Activated CD8-positive, alpha-beta memory T cell treated with anti-CD3 and anti-CD28 coated beads, Interleukin-2, amount 10 ng/mL, durations not matched to agents 7 days and 5 days (primary cell): Measurements from ENCODE around the gene HTR3C. TPM values are rescaled to one million over a fixed set of nuclear protein-coding genes. Genes with fewer than 3 reads are reported as not detected.
"Not testable (repeated sequence)": the region's sequence is repeated elsewhere in the genome, so short reads cannot be mapped to it uniquely, and the experiment has no call there.

Experiments used
- ATAC-seq: fragments of 150-1000 bp; cut with Tn5 transposase; one replicate; pipeline ENCODE4 v1.10.0; 2021; ENCODE audit warnings: moderate library complexity
- CTCF ChIA-PET: fragments of 350-600 bp; sonication (Branson Sonifier 250); formaldehyde crosslinking; loops from one replicate; lab custom pipeline; 2021; ENCODE audit warnings: antibody characterized with exemption; lab: Charles Lee
- DNase-seq: peaks from one replicate; pipeline ENCODE4 v3.0.0-alpha.2; 2020
- H3K27ac Mint-ChIP-seq: one replicate; pipeline ENCODE4 v1.8.0; 2021; ENCODE audit warnings: mild to moderate bottlenecking, mixed read lengths
- H3K27me3 Mint-ChIP-seq: one replicate; pipeline ENCODE4 v1.8.0; 2021; ENCODE audit warnings: mixed read lengths
- H3K36me3 Mint-ChIP-seq: one replicate; pipeline ENCODE4 v1.8.0; 2021; ENCODE audit warnings: mild to moderate bottlenecking, mixed read lengths
- H3K4me1 Mint-ChIP-seq: one replicate; pipeline ENCODE4 v1.8.0; 2021; ENCODE audit warnings: mixed read lengths
- H3K4me3 Mint-ChIP-seq: one replicate; pipeline ENCODE4 v1.8.0; 2021; ENCODE audit warnings: mild to moderate bottlenecking, moderate library complexity, mixed read lengths
- H3K9me3 Mint-ChIP-seq: one replicate; pipeline ENCODE4 v1.8.0; 2022; ENCODE audit warnings: low read depth, mixed read lengths
- total RNA-seq, 2 experiments: library from RNA; stranded (reverse); gene quantifications; one replicate each; pipeline ENCODE4 v1.2.3, GENCODE V29; 2021

HTR3C gene
- total RNA-seq, 2 experiments from 2014 or later: not detected

- ATAC-seq (peak; percentile 80), DNase-seq (no peak)
- CTCF ChIA-PET: interaction anchor here (0.6 to 3.3 kb wide), 23 partner anchors 10 to 385 kb away, joined by 3 to 22 read pairs (median 3); partner anchors contain the start of genes ABCF3, EEF1AKMT4 and EIF2B5
- Mint-ChIP-seq H3K9me3 (no peaks in the 10 kb centered on the region), H3K27ac (peak overlapping the region; percentile 86), H3K36me3 (no peaks in the 10 kb centered on the region), H3K4me1 (peaks cover 25% of the 10 kb centered on the region), H3K27me3 (peaks cover 18% of the 10 kb centered on the region), H3K4me3 (peak overlapping the region; percentile 99)
Measured at GRCh38 chr3:184016811-184017671, 35.8 kb upstream of the HTR3C start.

- H3K9me3 Mint-ChIP-seq: no peaks in the 10 kb centered on the region
- CTCF ChIA-PET: interaction anchor here (0.6 to 3.3 kb wide), 29 partner anchors 11 to 386 kb away, joined by 3 to 22 read pairs (median 3); partner anchors contain the start of genes ABCF3, EEF1AKMT4 and EIF2B5
- ATAC-seq (peak; percentile 97), DNase-seq (peak; percentile 89)
- peak within 1 kb of the TSS; percentile 99 for H3K4me3 Mint-ChIP-seq
- H3K36me3 Mint-ChIP-seq: no peaks in the 10 kb centered on the region
- peak within 1 kb of the TSS; percentile 86 for H3K27ac Mint-ChIP-seq
- H3K27me3 Mint-ChIP-seq: peaks cover 18% of the 10 kb centered on the region
- peaks cover 29% of the 10 kb centered on the region for H3K4me1 Mint-ChIP-seq
Measured at GRCh38 chr3:184017672-184018423, 35.0 kb upstream of the HTR3C start, which contains the start of gene ABCC5. Gene ABCC5, minus strand, starts transcription at chr3:184017884. Its CDS starts 3,492 bp downstream, at chr3:184014392.

- DNase-seq (no peak), ATAC-seq (no peak)
- CTCF ChIA-PET: interaction anchor here (0.7 to 3.3 kb wide), 23 partner anchors 11 to 330 kb away, joined by 3 to 22 read pairs (median 4); partner anchors contain the start of genes ABCF3 and EEF1AKMT4
- Mint-ChIP-seq H3K4me1 (peaks cover 32% of the 10 kb centered on the region), H3K27me3 (peaks cover 23% of the 10 kb centered on the region), H3K9me3 (no peaks in the 10 kb centered on the region), H3K4me3 (peak overlapping the region; percentile 99), H3K36me3 (no peaks in the 10 kb centered on the region), H3K27ac (peak overlapping the region; percentile 86)
Measured at GRCh38 chr3:184018424-184018973, 34.3 kb upstream of the HTR3C start.

DNA sequence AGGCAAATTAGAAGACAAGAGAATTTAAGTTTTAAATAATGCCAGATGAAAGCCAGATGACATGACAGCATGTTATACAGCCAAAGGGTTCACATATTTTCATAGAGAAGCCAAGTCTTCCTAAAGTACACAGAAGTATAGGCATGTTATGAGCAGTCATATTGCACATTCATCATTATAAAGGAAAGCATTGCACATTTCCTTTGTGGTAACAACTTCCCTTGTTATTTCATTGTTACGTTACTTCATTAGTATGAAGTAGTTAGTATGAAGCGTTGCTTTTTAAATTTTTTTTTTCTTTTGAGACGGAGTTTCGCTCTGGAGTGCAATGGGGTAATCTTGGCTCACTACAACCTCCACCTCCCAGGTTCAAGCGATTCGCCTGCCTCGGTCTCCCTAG, 30.5 kb upstream of the HTR3C start:
- no peak for ATAC-seq
- no peak for DNase-seq
- CTCF ChIA-PET: interaction anchor here (1.3 kb wide), 1 partner anchor 146 kb away, joined by 3 read pairs; no protein-coding TSS in a partner anchor
- H3K27ac Mint-ChIP-seq: no peak overlapping the region
- no peaks in the 10 kb centered on the region for H3K36me3 Mint-ChIP-seq
- H3K9me3 Mint-ChIP-seq: no peaks in the 10 kb centered on the region
- H3K4me3 Mint-ChIP-seq: no peak overlapping the region
- peaks cover 29% of the 10 kb centered on the region for H3K27me3 Mint-ChIP-seq
- H3K4me1 Mint-ChIP-seq: peaks cover 16% of the 10 kb centered on the region

- H3K9me3 Mint-ChIP-seq, CTCF ChIA-PET, ATAC-seq, H3K4me3 Mint-ChIP-seq, H3K4me1 Mint-ChIP-seq, H3K27ac Mint-ChIP-seq, H3K36me3 Mint-ChIP-seq, DNase-seq: not testable (repeated sequence)
- peaks cover 20% of the 10 kb centered on the region for H3K27me3 Mint-ChIP-seq
Measured at GRCh38 chr3:184025256-184025655, 27.6 kb upstream of the HTR3C start.

- DNase-seq, H3K4me3 Mint-ChIP-seq, H3K36me3 Mint-ChIP-seq, H3K4me1 Mint-ChIP-seq, H3K9me3 Mint-ChIP-seq, ATAC-seq, H3K27ac Mint-ChIP-seq: not testable (repeated sequence)
- H3K27me3 Mint-ChIP-seq: peaks cover 14% of the 10 kb centered on the region
- CTCF ChIA-PET: interaction anchor here (2.0 kb wide), 1 partner anchor 10 kb away, joined by 10 read pairs; the partner anchor contains the start of gene ABCC5
Measured at GRCh38 chr3:184028275-184028890, 24.5 kb upstream of the HTR3C start.

DNA sequence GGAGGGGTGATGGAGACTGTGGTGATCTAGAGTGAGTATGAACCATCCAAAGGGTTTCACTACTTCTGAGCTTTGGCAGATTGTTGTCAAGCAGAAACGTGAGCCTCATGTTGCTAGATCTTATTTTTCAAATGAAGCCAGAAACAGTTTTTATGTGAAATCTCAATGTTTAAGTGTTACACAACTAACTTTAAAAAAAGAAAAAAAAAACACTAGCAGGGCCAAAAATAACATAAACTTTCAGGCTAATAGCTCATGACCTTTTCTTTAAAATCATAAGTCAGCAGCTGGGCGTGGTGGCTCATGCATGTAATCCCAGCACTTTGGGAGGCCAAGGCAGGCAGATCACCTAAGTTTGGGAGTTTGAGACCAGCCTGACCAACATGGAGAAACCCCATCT, 23.4 kb upstream of the HTR3C start:
- no peaks in the 10 kb centered on the region for H3K4me1 Mint-ChIP-seq
- CTCF ChIA-PET: interaction anchor here (1.1 to 2.0 kb wide), 2 partner anchors 11 to 14 kb away, joined by 4 to 10 read pairs; partner anchors contain the start of gene ABCC5
- H3K9me3 Mint-ChIP-seq: no peaks in the 10 kb centered on the region
- DNase-seq (no peak), ATAC-seq (no peak)
- no peak overlapping the region for H3K27ac Mint-ChIP-seq
- H3K4me3 Mint-ChIP-seq: no peak overlapping the region
- H3K36me3 Mint-ChIP-seq: no peaks in the 10 kb centered on the region
- H3K27me3 Mint-ChIP-seq: peaks cover 20% of the 10 kb centered on the region

DNA sequence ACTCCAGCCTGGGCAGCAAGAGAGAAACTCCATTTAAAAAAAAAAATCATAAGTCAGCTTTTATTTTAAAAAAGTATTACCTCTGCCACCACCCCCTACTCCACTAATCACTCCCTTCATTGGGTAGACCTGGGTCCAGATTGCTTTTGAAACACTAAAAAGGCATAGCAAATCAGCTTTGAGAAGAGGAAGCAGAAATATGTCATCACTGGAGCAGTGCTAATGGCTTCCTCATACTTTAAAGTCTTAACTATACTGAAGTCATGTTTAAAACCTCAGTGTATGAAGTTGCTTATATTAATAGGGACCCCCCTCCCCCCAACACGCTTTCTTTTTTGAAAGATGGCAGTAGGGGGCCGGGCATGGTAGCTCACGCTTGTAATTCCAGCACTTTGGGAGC, 22.3 kb upstream of the HTR3C start:
- CTCF ChIA-PET: no interaction called here

GRCh38 chr3:184031187-184031792, 21.6 kb upstream of the HTR3C start, which contains the start of gene HTR3D:
Gene HTR3D, plus strand, starts transcription at chr3:184031742. Its CDS starts 0 bp downstream, at chr3:184031742.
- H3K4me1 Mint-ChIP-seq: no peaks in the 10 kb centered on the region
- no peaks in the 10 kb centered on the region for H3K9me3 Mint-ChIP-seq
- DNase-seq: no peak
- no peak for ATAC-seq
- H3K27ac Mint-ChIP-seq: no peak within 1 kb of the TSS
- H3K27me3 Mint-ChIP-seq: peaks cover 18% of the 10 kb centered on the region
- no peaks in the 10 kb centered on the region for H3K36me3 Mint-ChIP-seq
- no peak within 1 kb of the TSS for H3K4me3 Mint-ChIP-seq
- CTCF ChIA-PET: interaction anchor here (1.2 kb wide), 1 partner anchor 53 kb away, joined by 3 read pairs; no protein-coding TSS in a partner anchor

More for the DNA sequence above, 22.3 kb upstream of the HTR3C start:
- Mint-ChIP-seq H3K27ac (no peak overlapping the region), H3K4me3 (no peak overlapping the region), H3K9me3 (no peaks in the 10 kb centered on the region), H3K27me3 (peaks cover 17% of the 10 kb centered on the region), H3K36me3 (no peaks in the 10 kb centered on the region), H3K4me1 (no peaks in the 10 kb centered on the region)
- ATAC-seq (no peak), DNase-seq (no peak)

DNA sequence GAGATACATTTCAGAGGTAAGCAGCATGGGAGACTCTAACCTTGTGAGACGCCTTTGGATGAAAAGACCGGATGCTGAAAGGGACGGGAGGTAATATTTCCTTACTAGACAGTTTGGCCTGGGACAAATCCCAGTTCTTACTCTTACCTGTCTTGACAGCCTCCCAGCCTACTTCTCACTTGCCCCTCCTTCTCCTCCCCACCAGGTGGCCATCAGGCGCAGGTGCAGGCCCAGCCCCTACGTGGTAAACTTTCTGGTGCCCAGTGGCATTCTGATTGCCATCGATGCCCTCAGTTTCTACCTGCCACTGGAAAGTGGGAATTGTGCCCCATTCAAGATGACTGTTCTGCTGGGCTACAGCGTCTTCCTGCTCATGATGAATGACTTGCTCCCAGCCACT, 15.0 kb upstream of the HTR3C start:
- Mint-ChIP-seq H3K36me3 (no peaks in the 10 kb centered on the region), H3K4me3 (no peak overlapping the region), H3K9me3 (no peaks in the 10 kb centered on the region), H3K4me1 (no peaks in the 10 kb centered on the region), H3K27me3 (peaks cover 14% of the 10 kb centered on the region), H3K27ac (no peak overlapping the region)
- CTCF ChIA-PET: no interaction called here
- DNase-seq: no peak
- no peak for ATAC-seq

GRCh38 chr3:184038307-184038706, 14.5 kb upstream of the HTR3C start:
- peaks cover 13% of the 10 kb centered on the region for H3K27me3 Mint-ChIP-seq
- H3K4me1 Mint-ChIP-seq, DNase-seq, H3K9me3 Mint-ChIP-seq, H3K36me3 Mint-ChIP-seq, CTCF ChIA-PET, ATAC-seq, H3K4me3 Mint-ChIP-seq, H3K27ac Mint-ChIP-seq: not testable (repeated sequence)

DNA sequence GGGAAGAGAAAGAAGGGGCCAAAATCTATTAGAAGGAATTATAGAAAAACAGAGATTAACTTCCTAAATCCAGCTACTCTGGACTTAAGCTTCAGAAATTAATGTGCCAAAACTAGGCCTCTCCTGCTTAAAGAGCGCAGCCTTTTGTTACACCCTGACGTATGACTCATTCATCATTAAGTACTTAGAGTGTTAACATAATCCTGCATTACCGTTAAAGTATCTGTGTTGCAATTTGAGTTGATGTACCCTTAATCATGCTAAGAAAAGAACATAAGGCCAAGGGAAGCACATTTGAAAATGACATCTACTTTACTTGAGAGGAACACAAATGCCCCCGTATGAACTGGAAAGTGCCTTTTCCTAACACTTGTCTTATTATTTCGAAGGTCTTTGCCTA, 13.4 kb upstream of the HTR3C start:
- peaks cover 5% of the 10 kb centered on the region for H3K27me3 Mint-ChIP-seq
- DNase-seq: no peak
- CTCF ChIA-PET: no interaction called here
- H3K27ac Mint-ChIP-seq: no peak overlapping the region
- H3K36me3 Mint-ChIP-seq: no peaks in the 10 kb centered on the region
- H3K4me3 Mint-ChIP-seq: no peak overlapping the region
- H3K4me1 Mint-ChIP-seq: no peaks in the 10 kb centered on the region
- ATAC-seq: no peak
- H3K9me3 Mint-ChIP-seq: no peaks in the 10 kb centered on the region
